GM21381 (cell line): ENCODE measurements around the gene MRPS23.

Source experiments
- ATAC-seq: cut with Tn5 transposase; IDR thresholded peaks from one replicate; pipeline ENCODE4 v1.9.1; 2021; ENCODE audit warnings: mild to moderate bottlenecking, moderate library complexity; ENCODE audit not compliant: unreplicated experiment

The MRPS23 gene

GRCh38 chr17:57838857-57839570 lies 10.8 kb downstream of the MRPS23 start:
- no peak for ATAC-seq

GRCh38 chr17:57838453-57838852 lies 11.4 kb downstream of the MRPS23 start:
- ATAC-seq: no peak

- ATAC-seq: no peak
Observed at GRCh38 chr17:57835333-57835900, 14.4 kb downstream of the MRPS23 start.

- ATAC-seq: no peak
Observed at GRCh38 chr17:57834146-57834741, 15.6 kb downstream of the MRPS23 start.

GRCh38 chr17:57833179-57833939 lies 16.5 kb downstream of the MRPS23 start:
- ATAC-seq: no peak

- ATAC-seq: no peak
Observed at GRCh38 chr17:57832314-57833178, 17.3 kb downstream of the MRPS23 start.

- ATAC-seq: no peak
Observed at GRCh38 chr17:57830880-57831279, 19.0 kb downstream of the MRPS23 start.

GRCh38 chr17:57823469-57824401 lies 26.1 kb downstream of the MRPS23 start:
- no peak for ATAC-seq

- ATAC-seq: no peak
Observed at GRCh38 chr17:57819867-57820266, 30.0 kb downstream of the MRPS23 start.

- no peak for ATAC-seq
Observed at GRCh38 chr17:57819285-57819684, 30.6 kb downstream of the MRPS23 start.

- ATAC-seq: no peak
Observed at GRCh38 chr17:57818066-57818465, 31.8 kb downstream of the MRPS23 start.

GRCh38 chr17:57817299-57817698 lies 32.5 kb downstream of the MRPS23 start:
- no peak for ATAC-seq

- no peak for ATAC-seq
Observed at GRCh38 chr17:57814421-57814820, 35.4 kb downstream of the MRPS23 start.

- no peak for ATAC-seq
Observed at GRCh38 chr17:57811638-57812280, 38.1 kb downstream of the MRPS23 start.

GRCh38 chr17:57810721-57811637 lies 38.9 kb downstream of the MRPS23 start:
- ATAC-seq: no peak

- no peak for ATAC-seq
Observed at GRCh38 chr17:57809879-57810278, 40.0 kb downstream of the MRPS23 start.

- no peak for ATAC-seq
Observed at GRCh38 chr17:57808882-57809281, 41.0 kb downstream of the MRPS23 start.
